GM23338 (cell line): Measurements from ENCODE around the gene KIAA0753. TPM values are rescaled to one million over a fixed set of nuclear protein-coding genes. Genes with fewer than 3 reads are reported as not detected.

Source experiments
- ATAC-seq: fragments of 200-7000 bp; cut with Tn5 transposase; 3 replicates; pipeline ENCODE4 v1.9.1; 2020
- DNase-seq: peaks from one replicate; pipeline ENCODE4 v3.0.0-alpha.2; 2015; ENCODE audit warnings: low spot score
- H2AFZ ChIP-seq: fragments of 200-600 bp; sonication (generic); 2 replicates; pipeline ENCODE4 v1.8.0; 2016; ENCODE audit warnings: antibody characterized with exemption, mild to moderate bottlenecking, moderate library complexity
- H3F3A ChIP-seq: fragments of 200-600 bp; sonication (generic); replicated peaks from 2 replicates; pipeline ENCODE4 v1.8.0; 2017; ENCODE audit warnings: antibody characterized with exemption, mixed run types, low read depth
- H3K27ac ChIP-seq: fragments of 200-600 bp; sonication (generic); 2 replicates; pipeline ENCODE4 v1.6.1; 2016; ENCODE audit warnings: low read depth
- H3K27me3 ChIP-seq: fragments of 200-600 bp; sonication (generic); 2 replicates; pipeline ENCODE4 v1.8.0; 2016; ENCODE audit warnings: mild to moderate bottlenecking, mixed run types, moderate library complexity; ENCODE audit not compliant: insufficient read depth
- H3K36me3 ChIP-seq: fragments of 200-600 bp; sonication (generic); 2 replicates; pipeline ENCODE4 v1.8.0; 2016; ENCODE audit warnings: mild to moderate bottlenecking; ENCODE audit not compliant: insufficient read depth
- H3K4me1 ChIP-seq: fragments of 200-600 bp; sonication (generic); 2 replicates; pipeline ENCODE4 v1.8.0; 2016; ENCODE audit warnings: mild to moderate bottlenecking, moderate library complexity; ENCODE audit not compliant: insufficient read depth
- H3K4me2 ChIP-seq: fragments of 200-600 bp; sonication (generic); 2 replicates; pipeline ENCODE4 v1.7.1; 2017; ENCODE audit warnings: mixed run types
- H3K4me3 ChIP-seq: fragments of 200-600 bp; sonication (generic); 2 replicates; pipeline ENCODE4 v1.6.1; 2016; ENCODE audit warnings: mixed run types
- H3K79me2 ChIP-seq: fragments of 200-600 bp; sonication (generic); replicated peaks from 2 replicates; pipeline ENCODE4 v1.8.0; 2017; ENCODE audit warnings: mild to moderate bottlenecking; ENCODE audit not compliant: insufficient read depth
- H3K9me2 ChIP-seq: fragments of 200-600 bp; sonication (generic); 2 replicates; pipeline ENCODE4 v1.8.0; 2017; ENCODE audit not compliant: insufficient read depth
- H4K20me1 ChIP-seq: fragments of 200-600 bp; sonication (generic); replicated peaks from 2 replicates; pipeline ENCODE4 v1.8.0; 2017; ENCODE audit warnings: mild to moderate bottlenecking; ENCODE audit not compliant: insufficient read depth
- H3K27ac Mint-ChIP-seq: 2 replicates; pipeline ENCODE4 v1.8.0; 2020; ENCODE audit warnings: inconsistent platforms, mild to moderate bottlenecking, moderate library complexity, mixed read lengths
- H3K27me3 Mint-ChIP-seq: 3 replicates; pipeline ENCODE4 v1.8.0; 2022; ENCODE audit warnings: low read depth, mild to moderate bottlenecking, moderate library complexity, mixed read lengths, inconsistent platforms; ENCODE audit not compliant: insufficient read depth, poor library complexity
- H3K36me3 Mint-ChIP-seq: 3 replicates; pipeline ENCODE4 v1.8.0; 2021; ENCODE audit warnings: low read depth, mild to moderate bottlenecking, inconsistent platforms, moderate library complexity, mixed read lengths
- H3K4me1 Mint-ChIP-seq: 3 replicates; pipeline ENCODE4 v1.8.0; 2020; ENCODE audit warnings: mild to moderate bottlenecking, inconsistent platforms, mixed read lengths
- H3K4me3 Mint-ChIP-seq: 3 replicates; pipeline ENCODE4 v1.8.0; 2021; ENCODE audit warnings: moderate library complexity, mild to moderate bottlenecking, inconsistent platforms, mixed read lengths
- H3K9me3 Mint-ChIP-seq: 3 replicates; pipeline ENCODE4 v1.8.0; 2020; ENCODE audit warnings: moderate library complexity, mild to moderate bottlenecking, inconsistent platforms, mixed read lengths
- CREB1 ChIP-seq: fragments of 250-450 bp; sonication (Bioruptor Pico); IDR thresholded peaks from 2 replicates; pipeline ENCODE4 v1.5.0; 2020; ENCODE audit warnings: low read depth, mild to moderate bottlenecking, moderate library complexity
- CTCF ChIP-seq, 2 experiments: fragments of 200-600 bp in 1 of 2; sonication (generic) in 1 of 2; conservative IDR thresholded peaks; 2 replicates each; pipeline versions ENCODE4 v1.5.1 to v1.6.1; 2016 to 2017; ENCODE audit warnings: antibody characterized with exemption in 2 of 2, low read depth in 2 of 2, mild to moderate bottlenecking in 2 of 2, moderate library complexity in 1 of 2
- ETS1 ChIP-seq: IDR thresholded peaks from 2 replicates; pipeline ENCODE4 v1.6.1; 2016; ENCODE audit warnings: antibody characterized with exemption
- EZH2 ChIP-seq: fragments of 200-600 bp; sonication (generic); IDR thresholded peaks from one replicate; pipeline ENCODE4 v1.8.0; 2017; ENCODE audit warnings: antibody characterized with exemption, mild to moderate bottlenecking, low read depth; ENCODE audit not compliant: unreplicated experiment
- EZH2phosphoT487 ChIP-seq: fragments of 200-600 bp; sonication (generic); IDR thresholded peaks from one replicate; pipeline ENCODE4 v1.8.1; 2018; ENCODE audit warnings: antibody characterized with exemption; ENCODE audit not compliant: unreplicated experiment
- JUNB ChIP-seq: IDR thresholded peaks from one replicate; pipeline ENCODE4 v1.6.1; 2016; ENCODE audit warnings: antibody characterized with exemption; ENCODE audit not compliant: unreplicated experiment
- POLR2AphosphoS5 ChIP-seq: IDR thresholded peaks from 2 replicates; pipeline ENCODE4 v1.6.1; 2016; ENCODE audit warnings: antibody characterized with exemption, low read depth
- REST ChIP-seq: IDR thresholded peaks from one replicate; pipeline ENCODE4 v1.6.1; 2018; ENCODE audit warnings: antibody characterized with exemption; ENCODE audit not compliant: unreplicated experiment
- STAT1 ChIP-seq: IDR thresholded peaks from one replicate; pipeline ENCODE4 v1.6.1; 2016; ENCODE audit warnings: antibody characterized with exemption; ENCODE audit not compliant: unreplicated experiment
- ZNF114 ChIP-seq: fragments of 250-450 bp; sonication (Bioruptor Pico); IDR thresholded peaks from 2 replicates; pipeline ENCODE4 v1.5.0; 2020; ENCODE audit warnings: mild to moderate bottlenecking, moderate library complexity
- ZNF331 ChIP-seq: fragments of 250-450 bp; sonication (Bioruptor Pico); IDR thresholded peaks from 2 replicates; pipeline ENCODE4 v1.5.0; 2020; ENCODE audit warnings: low read depth, mild to moderate bottlenecking, moderate library complexity
- ZNF462 ChIP-seq: fragments of 250-450 bp; sonication (Bioruptor Pico); IDR thresholded peaks from 2 replicates; pipeline ENCODE4 v1.5.0; 2020; ENCODE audit warnings: mild to moderate bottlenecking, moderate library complexity
- polyA plus RNA-seq: library from polyadenylated mRNA; unstranded; fragments of >200 nt; fragmentation: Nextera tagmentation; extraction: Ambion mirVana; gene quantifications from 2 replicates; pipeline ENCODE4 v1.2.1, GENCODE V29; 2016
- total RNA-seq: library from RNA; depleted of rRNA; stranded (reverse); fragments of >200 nt; shearing (Covaris generic); gene quantifications from 2 replicates; pipeline ENCODE4 v1.2.3, GENCODE V29; 2014

The KIAA0753 gene
- total and polyA plus RNA-seq, 2 experiments from 2014 or later = 6.0 to 27.8 TPM

- TF ChIP-seq REST (no peak), CREB1 (CRISPR knock-in tag) (no peak), ZNF331 (CRISPR knock-in tag) (no peak), EZH2 (no peak), POLR2AphosphoS5 (no peak), ZNF114 (CRISPR knock-in tag) (no peak), CTCF (conservative IDR thresholded peaks at IDR 0.05; ENCODE audit: low read depth in 2 of 2) (no peak), ETS1 (no peak)
Measured at GRCh38 chr17:6681176-6681575, 40.7 kb upstream of the KIAA0753 start (continued).

- H2AFZ ChIP-seq = no peak overlapping the region
- H3K4me3 ChIP-seq = no peak overlapping the region
- no peaks in the 10 kb centered on the region for H3F3A ChIP-seq
- H3K36me3 Mint-ChIP-seq = no peaks in the 10 kb centered on the region
- H4K20me1 ChIP-seq = no peaks in the 10 kb centered on the region
- no peaks in the 10 kb centered on the region for H3K79me2 ChIP-seq
- no peak for ATAC-seq
- no peak overlapping the region for H3K4me2 ChIP-seq
- no peak overlapping the region for H3K27ac Mint-ChIP-seq
- no peaks in the 10 kb centered on the region; the same call in 1 of the 2 replicates for H3K4me1 ChIP-seq
- H3K4me1 Mint-ChIP-seq = peaks cover 2% of the 10 kb centered on the region; the same call in 1 of the 3 replicates
- H3K9me2 ChIP-seq = no peaks in the 10 kb centered on the region
- no peak for DNase-seq
- H3K36me3 ChIP-seq = no peaks in the 10 kb centered on the region
- H3K27me3 Mint-ChIP-seq = no peaks in the 10 kb centered on the region
- H3K9me3 Mint-ChIP-seq = no peaks in the 10 kb centered on the region; the same call in 2 of the 3 replicates
- no peak overlapping the region for H3K27ac ChIP-seq
- no peaks in the 10 kb centered on the region for H3K27me3 ChIP-seq
- no peak overlapping the region for H3K4me3 Mint-ChIP-seq
- no peak for TF ChIP-seq ETS1
- no peak for TF ChIP-seq STAT1
- TF ChIP-seq ZNF331 (CRISPR knock-in tag) = no peak
- TF ChIP-seq EZH2phosphoT487 = no peak
- no peak for TF ChIP-seq POLR2AphosphoS5
- TF ChIP-seq ZNF462 (CRISPR knock-in tag) = no peak
- TF ChIP-seq JUNB = no peak
Measured at GRCh38 chr17:6679241-6679640, 38.7 kb upstream of the KIAA0753 start.
